EL (cell line): ENCODE results near the gene DIAPH1.
"Not testable (repeated sequence)": the region's sequence is repeated elsewhere in the genome, so short reads cannot be mapped to it uniquely, and the experiment has no call there.

Source experiments
- DNase-seq: peaks from one replicate; pipeline ENCODE4 v3.0.0-alpha.2; 2016

DIAPH1 gene

DNA sequence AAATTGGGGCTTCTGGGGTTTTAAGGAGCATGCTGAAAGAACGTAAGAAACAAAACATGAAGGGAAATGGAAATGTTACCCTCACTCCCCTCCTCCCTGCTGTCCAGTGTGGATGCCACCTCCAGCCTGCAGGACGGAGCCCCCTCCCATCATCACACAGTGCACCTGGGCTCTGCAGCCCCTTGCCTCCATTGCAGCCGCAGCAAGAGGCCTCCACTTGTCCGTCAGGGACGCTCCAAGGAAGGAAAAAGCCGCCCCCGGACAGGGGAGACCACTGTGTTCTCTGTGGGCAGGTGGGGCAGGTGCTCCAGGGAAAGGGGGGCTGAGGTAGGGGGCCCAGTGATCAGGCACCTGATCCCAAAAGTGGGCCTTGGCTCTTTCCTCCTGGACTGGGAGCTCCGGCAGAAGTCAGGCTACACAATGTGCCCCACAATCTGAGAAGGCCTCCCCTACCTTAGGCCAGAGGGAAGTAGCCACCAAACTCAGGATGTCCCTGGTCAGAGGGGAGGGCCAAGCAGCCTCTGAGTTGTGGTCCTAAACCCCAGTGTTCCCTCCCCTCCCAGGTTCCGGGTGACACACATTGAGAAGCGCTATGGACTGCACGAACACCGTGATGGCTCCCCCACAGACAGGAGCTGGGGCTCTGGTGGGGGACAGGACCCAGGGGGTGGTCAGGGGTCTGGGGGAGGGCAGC, 20.7 kb upstream of the DIAPH1 start:
- DNase-seq: no peak

DNA sequence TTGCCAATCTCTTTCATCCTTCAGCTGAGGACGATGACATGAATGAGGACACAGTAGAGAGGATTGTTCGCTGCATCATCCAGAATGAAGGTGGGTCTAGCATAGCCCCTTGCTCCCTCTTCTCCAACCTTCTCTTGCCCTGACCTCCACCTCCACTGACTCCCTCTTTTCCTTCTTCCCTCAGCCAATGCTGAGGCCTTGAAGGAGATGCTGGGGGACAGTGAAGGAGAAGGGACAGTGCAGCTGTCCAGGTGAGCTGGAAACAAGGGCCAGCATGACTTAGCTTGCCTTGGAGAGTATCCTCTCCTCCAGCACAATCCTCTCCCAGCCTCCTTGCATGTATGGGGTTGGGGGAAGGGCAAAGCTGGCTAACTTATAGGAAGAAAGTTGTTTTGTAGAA, 20.0 kb upstream of the DIAPH1 start:
- no peak for DNase-seq

DNA sequence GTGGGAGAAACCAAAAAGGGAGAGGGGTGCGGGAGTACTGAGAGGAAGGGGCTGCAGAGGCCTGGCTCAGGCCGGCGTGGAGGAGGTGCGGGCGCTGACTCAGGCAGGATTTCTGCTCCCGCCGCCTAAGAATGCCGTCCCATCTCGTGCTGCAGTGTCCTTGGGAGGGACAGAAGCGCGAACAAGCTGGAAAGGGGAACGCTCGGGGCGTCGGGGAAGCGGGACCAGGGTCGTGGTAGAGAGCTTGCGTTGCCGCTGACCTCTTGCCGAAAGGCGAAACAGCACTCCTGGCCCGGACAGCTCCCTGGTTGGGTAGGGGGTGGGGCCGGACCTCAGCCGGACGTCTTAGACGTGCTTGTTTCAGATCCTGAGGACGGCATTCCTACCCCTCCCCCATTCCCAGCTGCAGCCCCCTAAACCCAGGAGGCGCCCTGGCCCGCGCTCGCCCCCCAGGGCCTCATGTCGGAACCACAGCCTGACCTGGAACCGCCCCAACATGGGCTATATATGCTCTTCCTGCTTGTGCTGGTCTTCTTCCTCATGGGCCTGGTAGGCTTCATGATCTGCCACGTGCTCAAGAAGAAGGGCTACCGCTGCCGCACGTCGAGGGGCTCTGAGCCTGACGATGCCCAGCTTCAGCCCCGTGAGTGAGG, 19.1 kb upstream of the DIAPH1 start:
- DNase-seq: peak; percentile 67

DNA sequence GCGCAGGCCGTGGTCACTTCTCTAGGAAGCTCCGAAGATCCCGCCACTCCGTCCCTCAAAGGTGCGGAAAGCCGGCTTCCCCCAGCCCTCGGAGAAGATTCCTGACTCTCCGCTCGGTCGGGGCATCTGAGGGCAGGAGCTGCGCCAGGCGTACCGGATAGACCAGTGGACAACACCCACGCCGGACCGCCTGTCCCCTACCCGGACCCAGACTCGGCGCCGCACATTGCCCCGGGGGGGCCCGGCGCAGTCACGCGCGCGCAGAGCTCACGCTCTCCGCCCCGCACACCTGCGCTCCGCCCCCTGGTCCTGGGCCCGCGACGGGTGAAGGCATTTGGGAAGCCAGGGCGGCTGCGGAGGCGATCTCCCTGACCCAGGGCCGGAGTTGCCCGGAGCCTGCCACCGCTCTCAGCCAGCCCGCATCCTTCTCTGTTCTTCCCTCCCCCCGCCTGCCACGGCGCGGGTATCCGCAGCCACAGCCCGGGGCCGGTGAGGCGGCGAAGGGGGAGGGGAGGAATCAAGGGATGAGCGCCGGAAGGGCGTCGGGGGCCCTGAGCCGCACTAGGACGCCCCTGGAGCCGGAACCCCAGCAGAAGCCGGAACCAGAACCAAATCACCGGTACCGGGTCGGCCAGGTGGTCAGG, 18.4 kb upstream of the DIAPH1 start:
- DNase-seq: peak; percentile 30

DNA sequence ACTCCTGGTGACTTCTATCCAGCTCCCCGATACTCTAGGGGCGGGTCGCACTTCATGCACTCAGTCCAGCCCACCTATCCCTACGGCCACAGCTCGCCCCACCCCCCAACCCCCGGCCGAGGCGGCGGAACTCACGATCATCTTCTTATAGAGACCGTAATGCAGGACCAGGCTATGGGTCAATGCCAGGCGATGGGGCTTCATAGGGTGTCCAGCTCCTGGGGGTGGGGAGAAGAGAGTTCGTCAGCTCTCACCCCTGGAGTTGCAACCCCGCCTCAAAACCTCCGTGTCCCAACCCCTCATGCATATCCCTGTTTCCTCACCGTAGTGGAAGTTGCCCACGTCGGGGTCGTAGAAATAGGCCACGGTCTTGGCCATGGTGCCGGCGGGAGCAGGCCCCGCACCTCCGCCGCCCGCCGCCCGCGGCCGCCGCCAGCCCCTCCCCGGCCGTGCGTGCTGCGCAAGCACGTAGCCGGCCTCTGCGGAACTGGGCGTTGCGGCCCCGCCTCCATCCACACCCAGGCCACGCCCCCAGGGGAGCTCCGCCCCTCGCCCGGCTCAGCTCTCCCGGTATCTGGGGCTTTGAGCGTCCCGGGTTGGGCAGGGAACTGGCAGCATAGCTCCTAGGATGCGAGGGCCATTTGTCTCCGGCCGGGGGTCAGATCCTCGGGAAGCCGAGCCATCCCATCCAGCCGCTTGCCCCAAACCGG, 17.8 kb upstream of the DIAPH1 start, which contains the start of the genes HDAC3 and RELL2:
Gene HDAC3, minus strand, starts transcription at position 437 of the 710 bp plus-strand sequence. Its CDS starts 59 bp downstream, at position 378.
Gene RELL2, plus strand, starts transcription at position 585 of the 710 bp plus-strand sequence. CDS start 1,229 bp downstream, outside the sequence.
- peak; percentile 92 for DNase-seq

DNA sequence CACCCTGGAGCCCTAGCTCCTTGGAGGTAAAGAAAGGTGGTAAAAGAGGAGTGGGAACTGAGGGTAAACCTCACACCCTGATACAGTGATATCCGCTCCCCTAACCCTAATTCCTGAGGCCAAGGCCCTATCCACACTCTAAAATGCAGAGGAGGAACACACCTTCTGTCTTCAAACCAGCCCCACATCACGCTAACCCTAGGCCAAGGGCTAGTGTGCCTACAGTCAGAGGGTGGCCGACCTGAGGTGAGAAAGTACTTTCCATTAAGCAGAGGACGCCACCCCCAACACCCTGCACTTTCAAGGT, 17.3 kb upstream of the DIAPH1 start:
- no peak for DNase-seq

DNA sequence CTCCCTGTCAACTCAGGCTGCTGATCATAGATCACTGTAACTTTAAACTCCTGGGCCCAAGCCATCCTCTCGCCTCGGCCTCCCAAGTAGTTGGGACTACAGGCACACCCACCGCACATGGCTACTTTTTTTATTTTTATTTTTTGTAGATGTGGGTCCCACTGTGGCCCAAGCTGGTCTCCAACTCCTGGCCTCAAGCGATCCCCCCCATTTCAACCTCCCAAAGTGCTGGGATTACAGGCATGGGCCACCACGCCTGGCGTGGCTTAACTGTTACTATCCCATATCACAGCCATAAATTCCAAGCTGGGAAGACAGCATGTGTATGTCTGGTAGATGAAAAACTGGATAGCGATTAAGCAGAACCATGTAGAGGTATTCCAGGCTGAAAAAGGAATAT, 16.8 kb upstream of the DIAPH1 start:
- DNase-seq: no peak

DNA sequence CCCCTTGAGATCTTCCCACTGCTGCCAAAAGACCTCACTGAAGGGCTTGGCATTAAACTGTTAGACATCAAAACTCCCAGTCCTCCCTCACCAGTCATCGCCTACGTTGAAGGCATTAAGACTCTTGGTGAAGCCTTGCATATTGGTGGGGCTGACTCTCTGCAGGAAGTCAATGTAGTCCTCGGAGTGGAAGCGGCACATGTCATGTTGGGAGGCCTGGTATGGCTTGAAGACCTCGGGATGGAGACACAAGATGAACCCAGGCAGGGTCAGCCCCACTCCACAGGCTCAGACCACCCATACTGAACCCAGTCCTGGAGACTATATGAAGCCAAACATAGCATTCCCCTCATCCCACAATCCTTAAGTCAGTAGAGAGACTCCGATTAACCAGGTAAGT, 15.9 kb upstream of the DIAPH1 start:
- DNase-seq: no peak

DNA sequence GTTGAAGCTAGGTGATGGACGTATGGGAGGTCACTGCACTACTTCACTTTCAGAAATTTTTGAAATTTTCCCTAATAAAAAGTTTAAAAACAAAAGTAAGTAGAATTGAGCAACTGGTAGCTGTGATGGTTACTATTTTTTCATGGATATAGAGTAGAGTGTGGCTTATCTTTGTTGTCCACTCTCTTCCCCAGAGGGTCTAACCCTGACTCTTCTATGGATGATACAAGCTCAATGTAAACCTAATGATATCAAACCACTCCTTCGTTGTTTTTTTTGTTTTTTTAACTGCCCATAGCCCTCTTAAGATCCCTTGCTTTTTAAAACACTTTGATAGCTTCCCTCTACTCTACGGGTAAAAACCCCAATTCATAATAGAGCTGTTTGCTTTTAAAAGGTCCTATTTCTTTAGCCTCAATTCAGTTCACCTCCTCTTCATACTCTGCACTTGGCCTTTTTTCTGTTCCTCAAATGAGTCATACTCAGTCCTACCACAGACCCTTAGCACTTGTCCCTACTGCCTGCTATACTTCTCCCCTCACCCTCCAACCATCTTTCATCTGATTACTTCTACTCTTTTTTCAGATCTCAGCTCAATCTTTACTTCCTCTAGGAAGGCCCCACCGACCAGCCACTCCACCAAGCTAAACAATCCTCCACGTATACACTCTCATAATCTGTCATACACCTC, 15.2 kb upstream of the DIAPH1 start:
- DNase-seq: no peak

DNA sequence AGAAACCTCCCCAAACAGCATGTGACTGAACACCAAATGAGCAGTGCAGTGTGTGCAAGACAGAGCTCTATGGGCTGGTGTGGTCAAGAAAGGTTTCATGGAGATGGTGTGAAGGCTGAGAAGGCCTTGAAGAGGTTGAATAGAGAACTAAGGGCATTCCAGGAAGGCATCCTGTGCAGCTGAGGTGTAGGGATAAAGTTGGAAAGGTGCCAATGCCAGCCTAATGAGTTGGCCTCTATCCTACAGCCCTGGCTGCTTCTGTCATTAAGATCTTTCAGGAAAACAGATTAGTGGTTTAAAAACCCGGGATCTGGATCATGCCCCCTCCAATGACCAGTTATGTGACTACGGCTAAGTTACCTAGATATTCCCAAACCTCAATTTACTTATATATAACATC, 13.8 kb upstream of the DIAPH1 start:
- DNase-seq: no peak

DNA sequence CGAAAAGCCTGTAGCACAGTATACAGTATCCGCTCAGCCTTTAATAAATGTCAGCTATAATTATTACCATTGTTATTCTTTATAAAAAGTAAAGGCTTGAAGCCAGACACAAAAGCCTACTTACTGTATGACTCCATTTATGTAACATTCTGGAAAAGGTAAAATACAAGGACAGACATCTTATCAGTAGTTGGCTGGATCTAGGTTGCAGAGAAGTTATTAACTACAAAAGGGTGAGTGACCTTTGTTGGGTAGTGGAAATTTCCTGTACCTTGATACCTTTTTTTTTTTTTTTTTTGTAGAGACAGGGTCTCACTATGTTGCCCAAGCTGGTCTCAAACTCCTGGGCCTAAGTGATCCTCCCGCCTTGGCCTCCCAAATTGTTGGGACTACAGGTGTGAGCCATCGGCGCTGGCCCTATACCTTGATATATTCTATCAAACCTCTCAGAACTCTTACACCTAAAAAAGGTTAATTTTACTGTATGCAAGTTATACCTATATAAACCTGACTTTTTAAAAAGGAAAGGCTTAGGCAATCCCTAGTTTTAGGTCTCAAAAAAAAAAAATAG, 11.9 kb upstream of the DIAPH1 start:
- DNase-seq: no peak

DNA sequence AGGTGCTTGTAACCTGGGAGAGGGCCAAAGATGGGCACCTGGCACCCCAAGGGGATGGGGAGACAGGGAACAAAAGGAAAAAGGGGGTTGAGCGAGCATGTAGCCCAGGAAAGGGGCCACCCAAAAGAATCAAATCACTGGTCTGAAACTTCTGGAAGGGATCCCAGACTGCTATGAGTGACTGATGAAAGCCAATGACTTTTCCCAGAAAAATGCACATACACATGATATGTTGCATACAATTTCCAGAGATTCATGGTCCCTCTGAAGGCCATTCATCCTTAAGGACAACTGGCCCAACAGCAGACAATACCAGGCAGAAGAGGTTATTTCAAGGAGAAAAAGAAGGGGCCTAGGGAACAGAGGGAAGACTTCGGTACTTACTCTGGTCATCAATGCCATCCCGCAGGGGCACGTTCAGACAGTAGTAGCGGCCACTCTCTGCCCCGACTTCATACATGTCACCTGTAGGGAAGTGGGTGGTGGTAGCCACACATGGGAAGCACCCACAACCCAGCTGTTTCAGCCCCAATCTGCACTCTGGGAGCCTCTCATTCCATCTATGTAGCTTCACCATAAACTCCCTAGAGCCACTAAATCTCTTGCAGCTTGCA, 9.5 kb upstream of the DIAPH1 start:
- DNase-seq: peak; percentile 39

DNA sequence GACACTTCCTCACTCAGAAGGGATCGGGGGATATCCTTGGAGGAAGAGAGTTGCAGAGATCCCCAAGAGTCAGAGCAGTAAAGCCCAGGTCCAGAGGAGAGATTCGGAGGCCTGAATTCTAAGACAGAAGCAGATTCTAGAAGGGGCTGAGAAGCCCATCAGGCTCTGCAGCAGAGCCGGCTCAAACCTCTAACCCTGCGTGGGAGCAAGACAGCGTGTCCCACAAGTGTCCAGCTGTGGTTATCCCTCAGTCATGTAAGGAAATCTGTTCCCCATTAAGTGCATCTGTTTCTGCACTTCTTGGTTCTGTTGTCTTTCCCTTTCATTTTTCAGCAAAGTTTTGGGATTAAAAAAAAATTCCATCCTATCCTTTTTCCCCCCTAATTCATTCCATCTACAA, 4.8 kb upstream of the DIAPH1 start:
- no peak for DNase-seq

DNA sequence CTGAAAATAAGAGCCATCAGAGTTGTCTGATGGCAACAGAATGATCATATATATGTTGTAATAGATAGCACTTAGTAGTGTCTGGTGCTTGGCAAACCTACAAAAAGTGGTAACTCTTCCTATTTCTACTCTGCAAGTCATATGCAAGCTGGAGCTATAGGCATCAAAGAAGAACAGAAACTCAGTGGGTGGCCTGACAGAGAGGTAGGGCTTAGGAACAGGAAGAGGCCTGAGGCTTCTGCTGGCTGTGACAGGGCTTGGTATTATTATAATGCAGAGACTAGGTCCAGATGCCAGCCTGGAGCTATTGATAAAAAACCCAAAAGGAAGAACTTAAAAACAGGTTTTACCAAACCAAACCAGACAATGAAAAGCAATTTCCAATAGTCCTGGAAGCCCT, 4.4 kb upstream of the DIAPH1 start:
- DNase-seq: no peak

DNA sequence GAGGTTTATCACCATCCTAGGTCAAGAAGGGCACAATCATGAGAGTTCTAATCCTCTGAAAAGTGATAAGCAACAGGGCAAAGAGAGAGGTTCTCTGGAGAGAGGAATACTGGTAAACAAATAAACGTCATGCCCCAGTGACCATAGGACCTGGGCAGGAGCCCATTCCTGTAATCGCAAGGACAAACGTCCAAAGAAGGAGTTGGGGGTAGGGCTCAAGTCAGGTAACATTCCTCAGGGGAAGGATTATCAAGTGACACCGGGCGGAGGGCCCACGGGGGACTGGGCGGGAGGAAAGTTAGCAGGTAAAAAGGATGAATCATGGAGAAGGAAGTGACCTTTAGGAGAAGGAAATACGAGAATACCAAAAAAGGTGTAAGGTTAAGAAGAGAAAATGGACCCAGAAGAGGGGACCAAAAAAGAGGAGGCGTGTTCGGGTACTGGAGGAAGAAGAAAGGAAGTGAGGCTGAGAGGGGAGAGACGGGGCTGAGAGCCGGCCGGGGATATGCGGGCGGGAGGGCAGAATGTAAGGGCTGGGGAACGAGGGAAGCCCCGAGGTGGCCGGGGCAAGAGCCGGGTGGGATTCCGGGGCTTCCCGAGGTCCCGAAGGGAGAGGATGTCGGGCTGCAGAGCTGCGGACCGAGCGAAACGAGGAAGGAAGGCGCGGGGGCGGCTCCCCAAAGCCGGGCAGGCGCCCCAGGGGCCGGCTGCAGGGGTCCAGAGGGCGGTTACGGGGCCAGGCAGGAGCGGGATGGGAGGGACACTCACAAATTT, 583 bp downstream of the DIAPH1 start:
- DNase-seq: peak; percentile 56

DNA sequence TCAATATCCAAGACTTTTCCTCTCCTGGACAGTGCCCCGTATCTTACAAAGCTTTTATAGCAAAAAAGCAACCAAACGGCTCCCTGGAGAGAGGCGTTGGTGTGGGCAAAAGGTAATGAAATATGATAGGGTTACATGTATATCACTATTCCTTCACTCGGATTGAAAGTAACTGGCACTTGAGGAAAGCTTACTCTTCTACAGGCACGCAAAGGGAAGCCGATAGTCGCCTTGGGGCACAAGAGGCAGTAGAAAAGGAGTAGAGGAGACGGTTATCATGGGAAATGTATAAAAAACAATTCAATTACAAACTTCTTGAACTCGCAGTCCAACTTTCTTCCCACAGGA, 1.1 kb downstream of the DIAPH1 start:
- no peak for DNase-seq

DNA sequence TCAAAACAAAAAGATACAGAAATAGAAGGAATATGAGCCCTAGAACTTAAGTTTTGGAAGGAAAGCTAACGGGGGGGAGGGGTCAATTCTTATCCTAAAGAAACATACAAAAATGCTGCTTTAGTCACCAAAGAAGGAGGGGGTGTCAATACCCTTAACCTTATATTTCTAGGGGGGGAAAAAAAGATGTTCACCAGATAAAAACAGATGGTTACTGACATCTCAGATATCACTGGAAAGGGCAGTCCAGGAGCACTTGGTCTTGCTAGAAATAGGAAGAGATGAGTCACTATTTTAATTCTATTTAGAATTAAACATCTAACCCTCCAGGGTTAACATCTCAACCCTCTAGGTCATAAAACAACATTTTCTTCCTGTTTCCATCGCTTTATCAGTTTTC, 1.7 kb downstream of the DIAPH1 start:
- no peak for DNase-seq

DNA sequence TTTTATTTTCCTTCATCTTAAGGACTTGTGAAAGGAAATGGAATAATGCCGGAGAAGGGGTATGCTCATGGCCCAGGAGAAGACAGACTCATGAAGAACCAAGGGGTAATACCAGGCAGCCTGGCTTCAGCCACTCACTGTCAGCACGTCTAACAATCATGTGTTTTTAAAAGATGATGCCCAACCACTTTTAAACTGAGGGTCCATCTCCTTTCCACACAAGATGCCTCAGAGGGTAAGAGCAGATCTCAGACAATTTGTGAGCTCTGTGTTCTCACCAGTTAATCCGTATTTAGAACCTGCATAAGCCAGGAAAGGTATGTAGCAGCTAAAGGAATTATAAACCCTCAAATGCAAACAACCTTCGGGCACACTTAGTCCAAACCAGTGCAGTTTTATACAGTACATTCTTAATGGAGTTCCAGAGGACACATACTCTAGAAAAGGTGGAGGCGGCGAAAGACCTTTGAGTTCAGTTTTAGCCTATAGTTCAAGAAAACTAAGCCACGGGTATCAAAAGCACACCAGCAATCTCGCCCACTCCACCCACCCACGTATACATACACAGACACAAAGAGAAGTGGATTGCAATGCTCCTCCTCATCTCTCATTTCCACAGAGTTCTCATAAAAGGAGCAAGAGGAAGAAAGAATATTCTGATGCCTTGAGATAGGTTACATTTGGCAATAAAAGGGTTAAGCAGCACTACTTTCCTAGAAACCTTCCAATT, 2.6 kb downstream of the DIAPH1 start:
- DNase-seq: no peak

DNA sequence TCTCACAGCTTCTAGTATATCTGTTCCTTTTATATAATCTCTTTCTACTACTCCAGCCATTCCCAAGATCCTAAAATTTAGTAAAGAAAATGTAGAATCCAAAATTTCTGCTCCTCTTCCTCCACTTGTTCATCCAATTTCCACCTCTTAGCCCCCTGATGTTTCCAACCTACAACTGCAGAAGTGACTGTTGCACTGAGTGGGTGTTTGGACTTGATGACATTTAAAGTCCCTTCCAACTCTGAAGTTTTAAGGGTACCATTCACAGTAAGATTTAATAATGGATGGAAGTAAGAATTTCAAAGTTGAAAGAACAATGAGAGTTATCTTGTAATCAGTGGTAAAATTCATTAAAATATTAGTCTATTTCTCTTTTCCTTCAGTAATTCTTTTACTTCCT, 5.5 kb downstream of the DIAPH1 start:
- no peak for DNase-seq

DNA sequence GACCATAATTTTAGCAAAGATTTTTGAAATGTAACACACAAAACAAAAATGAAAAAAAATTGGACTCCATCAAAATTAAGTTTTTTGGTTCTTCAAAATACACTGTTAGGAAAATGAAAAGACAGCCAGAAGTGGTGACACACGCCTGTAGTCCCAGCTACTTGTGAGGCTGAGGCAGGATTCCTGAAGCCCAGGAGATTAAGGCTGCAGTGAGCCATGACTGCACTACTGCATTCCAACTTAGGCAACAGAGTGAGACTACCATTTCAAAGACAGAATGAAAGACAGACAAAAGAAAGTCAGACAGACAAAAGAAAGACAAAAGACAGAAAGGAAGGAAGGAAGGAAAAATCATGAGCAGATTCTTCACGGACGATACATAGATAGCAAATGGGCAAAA, 7.5 kb downstream of the DIAPH1 start:
- DNase-seq: no peak

DNA sequence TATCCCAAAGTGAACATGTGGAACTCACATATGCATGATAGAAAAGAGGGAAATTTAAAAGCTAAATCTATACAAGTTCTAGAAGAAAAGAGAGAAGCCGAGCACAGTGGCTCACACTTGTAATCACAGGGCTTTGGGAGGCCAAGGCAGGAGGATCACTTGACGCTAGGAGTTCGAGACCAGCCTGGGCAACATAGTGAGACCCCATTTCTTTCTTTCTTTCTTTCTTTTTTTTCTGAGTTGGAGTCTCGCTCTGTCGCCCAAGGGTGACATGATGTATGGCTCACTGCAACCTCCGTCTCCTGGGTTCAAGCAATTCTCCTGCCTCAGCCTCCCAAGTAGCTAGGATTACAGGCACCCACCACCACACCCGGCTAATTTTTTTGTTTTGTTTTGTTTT, 8.9 kb downstream of the DIAPH1 start:
- not testable (repeated sequence) for DNase-seq
